Esophagus (tissue), 2 donors: ENCODE results near the gene FANCC. TPM values are rescaled to one million over a fixed set of nuclear protein-coding genes. Genes with fewer than 3 reads are reported as not detected.

Experiments used
- H3K27ac ChIP-seq, 2 donors: one replicate each; pipeline ENCODE4 v1.5.1; 2013; ENCODE audit warnings: low read depth in 2 of 2, mild to moderate bottlenecking in 2 of 2, inconsistent platforms in 1 of 2, low read length in 1 of 2, moderate library complexity in 1 of 2
- H3K27me3 ChIP-seq, 2 donors: one replicate each; pipeline ENCODE4 v1.6.1; 2013; ENCODE audit warnings: low read length in 2 of 2, control low read depth in 1 of 2, mild to moderate bottlenecking in 1 of 2; ENCODE audit not compliant: insufficient read depth in 2 of 2, control insufficient read depth in 1 of 2
- H3K36me3 ChIP-seq, 2 donors: one replicate each; pipeline ENCODE4 v1.6.1; 2013; ENCODE audit warnings: low read length in 1 of 2; ENCODE audit not compliant: control insufficient read depth in 2 of 2, insufficient read depth in 2 of 2
- H3K4me1 ChIP-seq, 2 donors: one replicate each; pipeline ENCODE4 v1.6.1; 2013; ENCODE audit warnings: low read length in 1 of 2; ENCODE audit not compliant: control insufficient read depth in 2 of 2, insufficient read depth in 2 of 2
- H3K4me3 ChIP-seq, 2 donors: one replicate each; pipeline ENCODE4 v1.5.1; 2013; ENCODE audit warnings: low read length in 2 of 2, mild to moderate bottlenecking in 2 of 2, low read depth in 1 of 2, moderate library complexity in 1 of 2
- H3K9me3 ChIP-seq, 2 donors: one replicate each; pipeline ENCODE4 v1.6.1; 2013; ENCODE audit warnings: mild to moderate bottlenecking in 2 of 2, low read depth in 1 of 2, low read length in 1 of 2, moderate library complexity in 1 of 2; ENCODE audit not compliant: control insufficient read depth in 2 of 2, insufficient read depth in 1 of 2
- WGBS, 2 donors: extraction: QIAGEN DNeasy Blood & Tissue Kit; methylation state at CpG; one replicate each; pipeline ENCODE4 v1.1.7; 2013; 5-methylcytosine and 5-hydroxymethylcytosine counted together
- polyA plus RNA-seq, 2 donors: library from polyadenylated mRNA; stranded (reverse); fragments of 200-250 nt; gene quantifications; one replicate each; pipeline ENCODE4 v1.2.3, GENCODE V29; 2013
- donor health status: healthy with polysubstance abuse.
- donor health status: Bipolar disorder and iron deficiency.

The FANCC gene
- polyA plus RNA-seq, 2 donors, result 2.5 to 3.6 TPM

GRCh38 chr9:95189251-95190098, 128.0 kb downstream of the FANCC start:
- Histone ChIP-seq H3K27ac (peak overlapping the region; percentile 36 to 49), H3K4me3 (no peak overlapping the region)
- WGBS, 2 donors, result 21 to 28% methylated on average over 7 of the region's 7 CpGs

DNA sequence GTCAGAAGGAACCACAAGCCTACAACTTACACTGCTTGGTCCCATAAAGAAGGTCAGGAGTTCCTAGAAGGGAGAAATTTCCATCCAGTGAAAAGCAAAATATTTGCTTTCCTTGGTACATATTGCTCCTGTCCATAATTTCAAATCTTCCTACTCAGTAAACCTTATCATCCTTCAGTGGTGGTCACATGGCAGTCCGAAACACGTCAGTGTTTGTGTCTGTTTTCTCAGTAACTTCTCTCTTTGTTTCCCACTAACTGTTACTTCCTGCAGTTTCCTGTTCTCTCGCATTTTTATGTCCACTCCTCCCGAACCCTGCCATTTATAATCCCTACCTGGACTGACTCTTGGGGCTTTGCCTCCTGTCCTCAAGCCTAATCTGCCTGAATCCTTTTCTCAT, 129.1 kb downstream of the FANCC start:
- no peaks in the 10 kb centered on the region for H3K27me3 ChIP-seq
- no peak overlapping the region for H3K4me3 ChIP-seq
- H3K27ac ChIP-seq, result peak overlapping the region; percentile 38 to 55
- no peaks in the 10 kb centered on the region for H3K9me3 ChIP-seq
- WGBS, 2 donors, result 59 to 66% methylated on average over 4 of the region's 4 CpGs
- H3K4me1 ChIP-seq, result peaks cover 3 to 5% of the 10 kb centered on the region in 2 donors
- no peaks in the 10 kb centered on the region for H3K36me3 ChIP-seq

More at GRCh38 chr9:95189251-95190098, 128.0 kb downstream of the FANCC start:
- H3K27me3 ChIP-seq, result no peaks in the 10 kb centered on the region
- peaks cover 3 to 5% of the 10 kb centered on the region in 2 donors for H3K4me1 ChIP-seq
- H3K36me3 ChIP-seq, result no peaks in the 10 kb centered on the region
- no peaks in the 10 kb centered on the region for H3K9me3 ChIP-seq

GRCh38 chr9:95185956-95186355, 131.6 kb downstream of the FANCC start:
- Histone ChIP-seq H3K9me3 (no peaks in the 10 kb centered on the region), H3K27ac (no peak overlapping the region), H3K4me3 (no peak overlapping the region), H3K36me3 (peaks cover 0 to 3% of the 10 kb centered on the region in 2 donors), H3K27me3 (no peaks in the 10 kb centered on the region), H3K4me1 (peaks cover 3 to 5% of the 10 kb centered on the region in 2 donors)
- 85 to 92% methylated on average over 2 of the region's 2 CpGs for WGBS, 2 donors

DNA sequence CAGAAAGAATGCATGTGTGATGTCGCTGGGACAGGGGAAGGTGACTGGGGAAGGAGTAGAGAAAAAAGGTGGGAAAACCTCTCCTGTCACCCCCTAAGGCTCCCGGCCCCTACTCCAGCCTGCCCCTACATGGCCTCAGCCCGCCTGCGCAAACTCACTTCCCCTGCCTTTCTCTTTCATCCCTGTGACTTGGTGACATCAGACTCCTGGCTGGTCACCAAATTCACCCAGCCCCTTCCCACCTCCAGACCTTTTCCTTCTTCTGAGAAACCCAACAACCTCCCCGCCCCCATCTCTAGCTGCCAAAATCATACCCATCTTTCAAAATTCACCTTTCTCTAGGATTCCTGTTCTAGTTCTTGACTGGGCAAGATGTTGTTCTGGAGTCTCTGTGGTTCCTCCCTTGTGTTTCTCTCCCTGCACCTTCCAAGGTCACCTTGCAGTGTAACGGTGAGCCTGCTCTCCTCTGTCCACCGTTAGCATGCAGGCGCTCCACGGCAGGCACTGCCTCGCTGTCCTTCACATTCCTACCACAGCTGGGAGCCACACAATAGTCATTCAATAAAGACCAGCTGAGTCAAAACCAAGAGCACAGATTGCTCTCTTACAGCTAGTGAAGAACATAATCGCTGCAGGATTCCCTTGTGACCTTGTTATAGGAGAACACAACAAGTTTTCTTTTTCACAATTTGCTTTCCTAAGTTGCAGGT, 134.5 kb downstream of the FANCC start:
- peaks cover 0 to 6% of the 10 kb centered on the region in 2 donors for H3K36me3 ChIP-seq
- 86 to 94% methylated on average over 11 of the region's 11 CpGs for WGBS, 2 donors
- H3K27ac ChIP-seq, result no peak overlapping the region
- H3K4me3 ChIP-seq, result no peak overlapping the region
- H3K4me1 ChIP-seq, result no peaks in the 10 kb centered on the region
- no peaks in the 10 kb centered on the region for H3K9me3 ChIP-seq
- H3K27me3 ChIP-seq, result no peaks in the 10 kb centered on the region

DNA sequence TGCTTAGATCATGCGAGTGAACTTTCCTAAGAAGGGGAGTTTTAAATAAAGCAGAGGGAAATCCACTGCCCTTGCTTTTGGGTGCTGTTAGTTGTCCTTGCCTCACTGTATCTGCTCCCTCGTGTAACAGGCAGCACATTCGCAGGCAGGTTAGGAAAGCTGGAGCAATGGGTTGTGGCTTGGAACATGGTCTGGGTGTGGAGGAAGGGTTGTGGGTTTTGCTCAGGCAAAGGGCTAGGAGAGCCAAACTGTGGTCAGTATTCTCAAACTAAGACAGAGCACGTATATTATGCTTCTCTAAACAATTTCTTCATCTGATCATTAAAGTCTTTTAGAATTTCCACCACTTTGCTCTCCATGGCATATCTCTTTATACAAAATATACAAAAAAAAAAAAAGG, 135.7 kb downstream of the FANCC start:
- peaks cover 0 to 2% of the 10 kb centered on the region in 2 donors for H3K4me1 ChIP-seq
- H3K4me3 ChIP-seq, result no peak overlapping the region

GRCh38 chr9:95181226-95181818, 136.2 kb downstream of the FANCC start:
- no peak overlapping the region for H3K4me3 ChIP-seq
- H3K9me3 ChIP-seq, result no peaks in the 10 kb centered on the region
- WGBS, 2 donors, result 70% methylated on average over 3 of the region's 3 CpGs
- no peak overlapping the region for H3K27ac ChIP-seq
- peaks cover 0 to 6% of the 10 kb centered on the region in 2 donors for H3K36me3 ChIP-seq
- H3K4me1 ChIP-seq, result peaks cover 0 to 2% of the 10 kb centered on the region in 2 donors
- no peaks in the 10 kb centered on the region for H3K27me3 ChIP-seq

More for the DNA sequence above, 135.7 kb downstream of the FANCC start:
- 88 to 93% methylated on average over 4 of the region's 4 CpGs for WGBS, 2 donors
- no peaks in the 10 kb centered on the region for H3K9me3 ChIP-seq
- H3K27ac ChIP-seq, result no peak overlapping the region
- H3K27me3 ChIP-seq, result no peaks in the 10 kb centered on the region
- H3K36me3 ChIP-seq, result peaks cover 0 to 6% of the 10 kb centered on the region in 2 donors

- Histone ChIP-seq H3K4me1 (peaks cover 0 to 2% of the 10 kb centered on the region in 2 donors), H3K36me3 (peaks cover 0 to 6% of the 10 kb centered on the region in 2 donors), H3K9me3 (no peaks in the 10 kb centered on the region), H3K27ac (no peak overlapping the region), H3K4me3 (no peak overlapping the region), H3K27me3 (no peaks in the 10 kb centered on the region)
- 84 to 89% methylated on average over 3 of the region's 3 CpGs for WGBS, 2 donors
Measured at GRCh38 chr9:95177617-95178016, 139.9 kb downstream of the FANCC start.

DNA sequence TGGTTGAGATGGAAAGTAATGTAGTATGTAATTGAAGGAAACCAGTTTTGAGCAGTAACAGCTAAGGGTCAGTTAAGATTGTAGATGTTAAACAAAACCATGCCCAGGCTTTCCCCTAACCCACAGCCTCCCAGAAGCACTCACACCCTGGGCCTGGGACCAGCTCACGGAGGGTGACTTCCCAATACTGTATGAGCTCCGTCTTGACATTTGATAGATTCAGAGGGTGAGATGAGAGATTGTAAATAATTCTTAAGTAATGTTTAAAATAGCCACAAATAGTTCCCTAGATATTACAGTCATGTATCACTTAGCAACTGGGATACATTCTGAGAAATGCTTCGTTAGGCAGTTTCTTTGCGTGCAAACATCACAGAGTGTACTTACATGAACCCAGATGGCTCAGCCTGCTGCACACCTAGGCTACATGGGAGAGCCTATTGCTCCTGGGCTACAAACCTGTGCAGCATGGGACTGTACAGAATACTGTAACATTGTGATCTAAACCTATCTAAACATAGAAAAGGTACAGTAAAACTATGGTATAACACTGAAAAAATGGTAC, 140.7 kb downstream of the FANCC start:
- Histone ChIP-seq H3K4me1 (peaks cover 0 to 2% of the 10 kb centered on the region in 2 donors), H3K27ac (no peak overlapping the region), H3K36me3 (peaks cover 0 to 4% of the 10 kb centered on the region in 2 donors), H3K4me3 (no peak overlapping the region), H3K27me3 (no peaks in the 10 kb centered on the region), H3K9me3 (no peaks in the 10 kb centered on the region)
- WGBS, 2 donors, result 86 to 91% methylated on average over 4 of the region's 4 CpGs

DNA sequence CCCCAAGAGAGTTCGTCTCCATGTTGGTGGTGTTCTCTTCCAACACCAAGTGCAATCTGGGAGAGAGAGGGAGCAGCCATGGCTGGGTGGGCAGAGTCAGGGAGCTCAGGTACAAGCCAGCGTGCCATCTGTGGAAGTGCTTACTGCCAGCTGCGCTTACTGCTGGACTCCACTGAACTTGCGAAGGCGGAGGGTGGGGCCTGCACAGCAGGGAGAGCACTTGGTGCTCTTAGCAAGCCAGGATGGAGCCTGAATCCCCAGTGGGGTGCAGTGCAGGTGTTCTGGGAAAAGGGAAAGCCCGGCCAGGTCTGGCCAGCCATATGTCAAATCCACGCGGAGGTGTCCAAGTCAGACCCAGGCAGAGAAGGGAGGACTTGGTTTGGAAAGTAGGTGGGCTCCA, 142.0 kb downstream of the FANCC start:
- Histone ChIP-seq H3K4me1 (peaks cover 0 to 2% of the 10 kb centered on the region in 2 donors), H3K4me3 (no peak overlapping the region), H3K27ac (no peak overlapping the region), H3K9me3 (no peaks in the 10 kb centered on the region), H3K27me3 (no peaks in the 10 kb centered on the region), H3K36me3 (peaks cover 0 to 4% of the 10 kb centered on the region in 2 donors)
- 94% methylated on average over 8 of the region's 8 CpGs for WGBS, 2 donors
